Astrocyte (in vitro differentiated cells and primary cell): Measurements from ENCODE around the gene SMIM27.

ENCODE experiments used
- EZH2 ChIP-seq: IDR thresholded peaks from 2 replicates; pipeline ENCODE4 v1.6.1; 2012; ENCODE audit warnings: mild to moderate bottlenecking, low read length, inconsistent platforms; ENCODE audit not compliant: insufficient read depth
- TF ChIP-seq, protein P1 (sequence below): IDR thresholded peaks from 2 replicates; pipeline ENCODE4 v1.5.1; 2011; ENCODE audit warnings: low read depth, mild to moderate bottlenecking, inconsistent platforms, low read length, moderate library complexity; ENCODE audit not compliant: insufficient read depth

DNA sequence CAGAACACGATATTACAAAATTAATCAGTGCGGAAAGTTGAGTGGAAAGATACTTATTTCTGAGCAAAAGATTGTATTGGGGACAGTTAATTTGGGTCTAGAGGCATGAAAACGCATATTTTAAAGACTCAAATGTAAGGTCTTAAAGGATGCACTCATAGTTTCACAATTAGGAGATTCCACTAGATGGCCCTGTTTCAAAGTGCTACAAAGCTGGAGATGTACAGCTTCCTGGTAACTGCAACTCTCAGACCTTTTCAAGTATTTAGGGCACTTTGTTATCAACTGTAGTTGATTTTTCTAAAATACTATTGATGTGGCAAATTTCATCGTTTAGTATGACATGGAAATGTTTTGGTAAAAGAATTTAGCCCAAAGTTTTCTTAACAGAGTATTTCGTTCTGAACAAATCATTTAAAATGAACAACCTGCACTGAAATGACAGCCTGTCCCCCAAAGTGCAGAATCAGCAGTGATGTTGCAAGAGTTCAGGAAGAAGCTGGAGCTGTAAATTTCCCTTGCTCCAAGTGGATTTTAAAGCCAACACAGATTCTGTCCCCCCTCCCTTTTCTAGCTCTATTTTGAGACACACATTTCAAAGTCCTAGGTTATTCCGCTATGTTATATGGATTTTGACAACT lies 37.1 kb downstream of the SMIM27 start:
- TF ChIP-seq, protein P1, sequence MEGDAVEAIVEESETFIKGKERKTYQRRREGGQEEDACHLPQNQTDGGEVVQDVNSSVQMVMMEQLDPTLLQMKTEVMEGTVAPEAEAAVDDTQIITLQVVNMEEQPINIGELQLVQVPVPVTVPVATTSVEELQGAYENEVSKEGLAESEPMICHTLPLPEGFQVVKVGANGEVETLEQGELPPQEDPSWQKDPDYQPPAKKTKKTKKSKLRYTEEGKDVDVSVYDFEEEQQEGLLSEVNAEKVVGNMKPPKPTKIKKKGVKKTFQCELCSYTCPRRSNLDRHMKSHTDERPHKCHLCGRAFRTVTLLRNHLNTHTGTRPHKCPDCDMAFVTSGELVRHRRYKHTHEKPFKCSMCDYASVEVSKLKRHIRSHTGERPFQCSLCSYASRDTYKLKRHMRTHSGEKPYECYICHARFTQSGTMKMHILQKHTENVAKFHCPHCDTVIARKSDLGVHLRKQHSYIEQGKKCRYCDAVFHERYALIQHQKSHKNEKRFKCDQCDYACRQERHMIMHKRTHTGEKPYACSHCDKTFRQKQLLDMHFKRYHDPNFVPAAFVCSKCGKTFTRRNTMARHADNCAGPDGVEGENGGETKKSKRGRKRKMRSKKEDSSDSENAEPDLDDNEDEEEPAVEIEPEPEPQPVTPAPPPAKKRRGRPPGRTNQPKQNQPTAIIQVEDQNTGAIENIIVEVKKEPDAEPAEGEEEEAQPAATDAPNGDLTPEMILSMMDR = peak; percentile 69
- no peak for TF ChIP-seq EZH2
